ENCODE measurements around the gene CYYR1.

- no peak for TF ChIP-seq CTCF (conservative IDR thresholded peaks at IDR 0.05; ENCODE audit: low read depth, low read length)
- no peak for TF ChIP-seq EZH2 (IDR thresholded peaks at IDR 0.05; ENCODE audit: low read length, unreplicated experiment)
Measured at GRCh38 chr21:26432410-26432809, 140.7 kb downstream of the CYYR1 start.
